ENCODE measurements around the gene METTL13.

- TF ChIP-seq CTCF (IDR thresholded peaks at IDR 0.05; ENCODE audit: poor library complexity, severe bottlenecking) (no peak), EP300 (conservative IDR thresholded peaks at IDR 0.05; ENCODE audit: poor library complexity, severe bottlenecking) (no peak), TAF1 (IDR thresholded peaks at IDR 0.05; ENCODE audit: low read depth) (no peak), RAD21 (conservative IDR thresholded peaks at IDR 0.05) (no peak), REST (IDR thresholded peaks at IDR 0.05; ENCODE audit: borderline replicate concordance) (no peak), EZH2 (IDR thresholded peaks at IDR 0.05; ENCODE audit: borderline replicate concordance, insufficient read depth, low read length, poor library complexity, severe bottlenecking) (no peak), POLR2AphosphoS5 (IDR thresholded peaks at IDR 0.05) (no peak), SMC3 (conservative IDR thresholded peaks at IDR 0.05; ENCODE audit: poor library complexity) (no peak)
These were observed 22.1 kb downstream of the METTL13 start for GRCh38 chr1:171803461-171804022.

All from neural cell (in vitro differentiated cells).